Neural cell (in vitro differentiated cells): ENCODE measurements around the gene SAT1. TPM values are rescaled to one million over a fixed set of nuclear protein-coding genes. Genes with fewer than 3 reads are reported as not detected.

Experiments
- H2AFZ ChIP-seq: fragments of 200-600, 300-800 bp; sonication (generic), shearing (Covaris generic); 2 replicates; pipeline ENCODE4 v1.6.0; 2014; ENCODE audit warnings: low read depth, mild to moderate bottlenecking, antibody characterized with exemption, low read length, moderate library complexity
- H3F3A ChIP-seq: fragments of 200-600 bp; shearing (Covaris generic); 2 replicates; pipeline ENCODE4 v1.6.1; 2016; ENCODE audit warnings: mild to moderate bottlenecking, moderate library complexity, mixed read lengths, antibody characterized with exemption, low read length; ENCODE audit not compliant: insufficient read depth, poor library complexity, severe bottlenecking
- H3K27ac ChIP-seq: fragments of 200-600, 300-800 bp; sonication (generic), shearing (Covaris generic); 2 replicates; pipeline ENCODE4 v1.5.1; 2014; ENCODE audit warnings: mild to moderate bottlenecking, low read length, moderate library complexity
- H3K27me3 ChIP-seq: fragments of 300-800, 200-600 bp; sonication (generic), shearing (Covaris generic); 2 replicates; pipeline ENCODE4 v1.6.0; 2014; ENCODE audit warnings: mild to moderate bottlenecking, low read depth, low read length, moderate library complexity; ENCODE audit not compliant: insufficient read depth
- H3K36me3 ChIP-seq: fragments of 300-800, 200-600 bp; sonication (generic), shearing (Covaris generic); 2 replicates; pipeline ENCODE4 v1.5.1; 2014; ENCODE audit warnings: mild to moderate bottlenecking, antibody characterized with exemption, low read length, moderate library complexity; ENCODE audit not compliant: insufficient read depth
- H3K4me2 ChIP-seq: fragments of 300-800, 200-600 bp; sonication (generic), shearing (Covaris generic); 2 replicates; pipeline ENCODE4 v1.6.0; 2014; ENCODE audit warnings: mild to moderate bottlenecking, low read length
- H3K4me3 ChIP-seq: fragments of 300-800, 200-600 bp; sonication (generic), shearing (Covaris generic); 2 replicates; pipeline ENCODE4 v1.5.1; 2014; ENCODE audit warnings: mild to moderate bottlenecking, low read length, moderate library complexity
- H3K79me2 ChIP-seq: fragments of 200-600 bp; shearing (Covaris generic); replicated peaks from 2 replicates; pipeline ENCODE4 v1.6.0; 2014; ENCODE audit warnings: mild to moderate bottlenecking, low read length, moderate library complexity; ENCODE audit not compliant: insufficient read depth
- H3K9ac ChIP-seq: fragments of 300-800, 200-600 bp; sonication (generic), shearing (Covaris generic); 2 replicates; pipeline ENCODE4 v1.6.1; 2016; ENCODE audit warnings: mild to moderate bottlenecking, low read length, mixed read lengths
- H3K9me2 ChIP-seq: fragments of 200-600 bp; shearing (Covaris generic); 2 replicates; pipeline ENCODE4 v1.6.1; 2016; ENCODE audit warnings: mild to moderate bottlenecking, low read length, mixed read lengths; ENCODE audit not compliant: insufficient read depth
- H3K9me3 ChIP-seq: fragments of 200-600, 300-800 bp; sonication (generic), shearing (Covaris generic); 2 replicates; pipeline ENCODE4 v1.6.1; 2016; ENCODE audit warnings: mild to moderate bottlenecking, mixed run types, low read length, moderate library complexity, mixed read lengths
- H4K20me1 ChIP-seq: fragments of 200-600 bp; shearing (Covaris generic); 2 replicates; pipeline ENCODE4 v1.6.1; 2016; ENCODE audit warnings: mild to moderate bottlenecking, mixed run types; ENCODE audit not compliant: insufficient read depth
- EP300 ChIP-seq: fragments of 450-650 bp; conservative IDR thresholded peaks from 2 replicates; pipeline ENCODE4 v1.6.1; 2014; ENCODE audit warnings: antibody characterized with exemption, mild to moderate bottlenecking, moderate library complexity; ENCODE audit not compliant: poor library complexity, severe bottlenecking
- EZH2 ChIP-seq: fragments of 200-600, 300-800 bp; shearing (Covaris generic), sonication (generic); IDR thresholded peaks from 2 replicates; pipeline ENCODE4 v1.6.1; 2014; ENCODE audit warnings: antibody characterized with exemption, low read length, borderline replicate concordance, mild to moderate bottlenecking; ENCODE audit not compliant: insufficient read depth, poor library complexity, severe bottlenecking
- MXI1 ChIP-seq: fragments of 450-650 bp; conservative IDR thresholded peaks from 2 replicates; pipeline ENCODE4 v1.6.1; 2014; ENCODE audit warnings: antibody characterized with exemption, mild to moderate bottlenecking; ENCODE audit not compliant: poor library complexity, severe bottlenecking
- POLR2AphosphoS5 ChIP-seq: IDR thresholded peaks from 2 replicates; pipeline ENCODE4 v1.6.1; 2012
- RAD21 ChIP-seq: fragments of 450-650 bp; conservative IDR thresholded peaks from 2 replicates; pipeline ENCODE4 v1.6.1; 2014; ENCODE audit warnings: antibody characterized with exemption, mild to moderate bottlenecking, moderate library complexity
- SMC3 ChIP-seq: fragments of 450-650 bp; conservative IDR thresholded peaks from 2 replicates; pipeline ENCODE4 v1.6.1; 2014; ENCODE audit warnings: antibody characterized with exemption, mild to moderate bottlenecking, moderate library complexity; ENCODE audit not compliant: poor library complexity
- TAF1 ChIP-seq: IDR thresholded peaks from 2 replicates; pipeline ENCODE4 v1.6.1; 2012; ENCODE audit warnings: low read depth
- polyA plus RNA-seq: library from polyadenylated mRNA; depleted of rRNA; stranded (reverse); fragments of >200 nt; gene quantifications from 2 replicates; pipeline ENCODE4 v1.2.3, GENCODE V29; 2014
- TF ChIP-seq, protein P1 (sequence below): IDR thresholded peaks from 2 replicates; pipeline ENCODE4 v1.6.1; 2012; ENCODE audit warnings: borderline replicate concordance
- TF ChIP-seq, protein P2 (sequence below): fragments of 450-650 bp; IDR thresholded peaks from 2 replicates; pipeline ENCODE4 v1.5.1; 2014; ENCODE audit warnings: antibody characterized with exemption, mild to moderate bottlenecking, moderate library complexity; ENCODE audit not compliant: poor library complexity, severe bottlenecking

SAT1 gene
- polyA plus RNA-seq, 1 donor from 2014 or later = 95.2 TPM

GRCh38 chrX:23785580-23785979, 2.6 kb downstream of the SAT1 start:
- no peaks in the 10 kb centered on the region for H3K27me3 ChIP-seq
- H3K27ac ChIP-seq = no peak overlapping the region
- no peaks in the 10 kb centered on the region for H3K9me2 ChIP-seq
- no peak overlapping the region for H3K9ac ChIP-seq
- H2AFZ ChIP-seq = no peak overlapping the region
- no peak overlapping the region for H3K4me2 ChIP-seq
- TF ChIP-seq EP300 = no peak
- no peak for TF ChIP-seq POLR2AphosphoS5
- TF ChIP-seq, protein P1, sequence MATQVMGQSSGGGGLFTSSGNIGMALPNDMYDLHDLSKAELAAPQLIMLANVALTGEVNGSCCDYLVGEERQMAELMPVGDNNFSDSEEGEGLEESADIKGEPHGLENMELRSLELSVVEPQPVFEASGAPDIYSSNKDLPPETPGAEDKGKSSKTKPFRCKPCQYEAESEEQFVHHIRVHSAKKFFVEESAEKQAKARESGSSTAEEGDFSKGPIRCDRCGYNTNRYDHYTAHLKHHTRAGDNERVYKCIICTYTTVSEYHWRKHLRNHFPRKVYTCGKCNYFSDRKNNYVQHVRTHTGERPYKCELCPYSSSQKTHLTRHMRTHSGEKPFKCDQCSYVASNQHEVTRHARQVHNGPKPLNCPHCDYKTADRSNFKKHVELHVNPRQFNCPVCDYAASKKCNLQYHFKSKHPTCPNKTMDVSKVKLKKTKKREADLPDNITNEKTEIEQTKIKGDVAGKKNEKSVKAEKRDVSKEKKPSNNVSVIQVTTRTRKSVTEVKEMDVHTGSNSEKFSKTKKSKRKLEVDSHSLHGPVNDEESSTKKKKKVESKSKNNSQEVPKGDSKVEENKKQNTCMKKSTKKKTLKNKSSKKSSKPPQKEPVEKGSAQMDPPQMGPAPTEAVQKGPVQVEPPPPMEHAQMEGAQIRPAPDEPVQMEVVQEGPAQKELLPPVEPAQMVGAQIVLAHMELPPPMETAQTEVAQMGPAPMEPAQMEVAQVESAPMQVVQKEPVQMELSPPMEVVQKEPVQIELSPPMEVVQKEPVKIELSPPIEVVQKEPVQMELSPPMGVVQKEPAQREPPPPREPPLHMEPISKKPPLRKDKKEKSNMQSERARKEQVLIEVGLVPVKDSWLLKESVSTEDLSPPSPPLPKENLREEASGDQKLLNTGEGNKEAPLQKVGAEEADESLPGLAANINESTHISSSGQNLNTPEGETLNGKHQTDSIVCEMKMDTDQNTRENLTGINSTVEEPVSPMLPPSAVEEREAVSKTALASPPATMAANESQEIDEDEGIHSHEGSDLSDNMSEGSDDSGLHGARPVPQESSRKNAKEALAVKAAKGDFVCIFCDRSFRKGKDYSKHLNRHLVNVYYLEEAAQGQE = no peak
- TF ChIP-seq SMC3 = no peak
- no peaks in the 10 kb centered on the region for H3K36me3 ChIP-seq
- H3K79me2 ChIP-seq = no peaks in the 10 kb centered on the region
- no peaks in the 10 kb centered on the region for H3F3A ChIP-seq
- H4K20me1 ChIP-seq = no peaks in the 10 kb centered on the region
- no peaks in the 10 kb centered on the region for H3K9me3 ChIP-seq
- no peak overlapping the region for H3K4me3 ChIP-seq

DNA sequence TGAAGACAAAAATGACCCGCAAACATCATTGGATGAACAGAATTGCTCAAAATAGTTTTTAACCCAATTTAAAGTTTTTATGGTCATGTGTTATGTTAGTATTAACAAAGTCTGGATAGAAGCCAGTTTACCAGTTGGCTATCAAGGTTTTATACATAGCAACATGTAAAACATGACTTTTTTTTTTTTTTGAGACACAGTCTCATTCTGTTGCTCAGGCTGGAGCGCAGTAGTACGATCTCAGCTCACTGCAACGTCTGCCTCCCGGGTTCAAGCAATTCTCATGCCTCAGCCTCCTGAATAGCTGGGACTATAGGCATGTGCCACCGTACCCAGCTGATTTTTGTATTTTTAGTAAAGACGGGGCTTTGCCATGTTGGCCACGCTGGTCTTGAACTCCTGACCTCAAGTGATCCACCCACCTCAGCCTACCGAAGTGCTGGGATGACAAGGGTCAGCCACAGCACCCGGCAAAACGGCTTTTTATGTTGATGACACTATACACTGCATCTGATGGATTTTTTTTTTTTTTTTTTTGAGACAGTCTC, 3.4 kb downstream of the SAT1 start:
- H3K36me3 ChIP-seq = no peaks in the 10 kb centered on the region
- no peaks in the 10 kb centered on the region for H3K9me2 ChIP-seq
- no peak for TF ChIP-seq SMC3
- no peak for TF ChIP-seq POLR2AphosphoS5
- TF ChIP-seq EP300 = no peak
- no peak for TF ChIP-seq EZH2
- no peak for TF ChIP-seq RAD21
- TF ChIP-seq MXI1 = no peak
- TF ChIP-seq, protein P2, sequence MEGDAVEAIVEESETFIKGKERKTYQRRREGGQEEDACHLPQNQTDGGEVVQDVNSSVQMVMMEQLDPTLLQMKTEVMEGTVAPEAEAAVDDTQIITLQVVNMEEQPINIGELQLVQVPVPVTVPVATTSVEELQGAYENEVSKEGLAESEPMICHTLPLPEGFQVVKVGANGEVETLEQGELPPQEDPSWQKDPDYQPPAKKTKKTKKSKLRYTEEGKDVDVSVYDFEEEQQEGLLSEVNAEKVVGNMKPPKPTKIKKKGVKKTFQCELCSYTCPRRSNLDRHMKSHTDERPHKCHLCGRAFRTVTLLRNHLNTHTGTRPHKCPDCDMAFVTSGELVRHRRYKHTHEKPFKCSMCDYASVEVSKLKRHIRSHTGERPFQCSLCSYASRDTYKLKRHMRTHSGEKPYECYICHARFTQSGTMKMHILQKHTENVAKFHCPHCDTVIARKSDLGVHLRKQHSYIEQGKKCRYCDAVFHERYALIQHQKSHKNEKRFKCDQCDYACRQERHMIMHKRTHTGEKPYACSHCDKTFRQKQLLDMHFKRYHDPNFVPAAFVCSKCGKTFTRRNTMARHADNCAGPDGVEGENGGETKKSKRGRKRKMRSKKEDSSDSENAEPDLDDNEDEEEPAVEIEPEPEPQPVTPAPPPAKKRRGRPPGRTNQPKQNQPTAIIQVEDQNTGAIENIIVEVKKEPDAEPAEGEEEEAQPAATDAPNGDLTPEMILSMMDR = no peak
- TF ChIP-seq TAF1 = no peak
- TF ChIP-seq, protein P1 = no peak
- H3K9me3 ChIP-seq = no peaks in the 10 kb centered on the region
- H3K4me2 ChIP-seq = no peak overlapping the region
- H4K20me1 ChIP-seq = no peaks in the 10 kb centered on the region
- H3K27me3 ChIP-seq = no peaks in the 10 kb centered on the region
- H3F3A ChIP-seq = no peaks in the 10 kb centered on the region
- no peak overlapping the region for H2AFZ ChIP-seq
- no peak overlapping the region for H3K27ac ChIP-seq
- no peak overlapping the region for H3K9ac ChIP-seq
- H3K4me3 ChIP-seq = no peak overlapping the region
- no peaks in the 10 kb centered on the region for H3K79me2 ChIP-seq
